Activated CD8-positive, alpha-beta T cell treated with anti-CD3 and anti-CD28 coated beads, Interleukin-2, amount 10 ng/mL, durations not matched to agents 7 days and 5 days (primary cell): Measurements from ENCODE around the gene RNF133. TPM values are rescaled to one million over a fixed set of nuclear protein-coding genes. Genes with fewer than 3 reads are reported as not detected.

ENCODE experiments used
- ATAC-seq: fragments of 150-1000 bp; cut with Tn5 transposase; one replicate; pipeline ENCODE4 v1.10.0; 2021; ENCODE audit warnings: moderate library complexity
- CTCF ChIA-PET: fragments of 350-600 bp; sonication (Branson Sonifier 250); formaldehyde crosslinking; loops from one replicate; lab custom pipeline; 2021; ENCODE audit warnings: antibody characterized with exemption; lab: Charles Lee
- POLR2A ChIA-PET: fragments of 350-600 bp; sonication (Branson Sonifier 250); formaldehyde crosslinking; loops from one replicate; lab custom pipeline; 2021; ENCODE audit warnings: antibody characterized with exemption; lab: Charles Lee
- DNase-seq: peaks from one replicate; pipeline ENCODE4 v3.0.0-alpha.2; 2020
- H3K27ac Mint-ChIP-seq: one replicate; pipeline ENCODE4 v1.8.0; 2021; ENCODE audit warnings: mild to moderate bottlenecking, mixed read lengths
- H3K27me3 Mint-ChIP-seq: one replicate; pipeline ENCODE4 v1.8.0; 2021; ENCODE audit warnings: low read depth, mixed read lengths
- H3K36me3 Mint-ChIP-seq: one replicate; pipeline ENCODE4 v1.8.0; 2021; ENCODE audit warnings: low read depth, mixed read lengths
- H3K4me1 Mint-ChIP-seq: one replicate; pipeline ENCODE4 v1.8.0; 2021; ENCODE audit warnings: low read depth, mixed read lengths
- H3K4me3 Mint-ChIP-seq: one replicate; pipeline ENCODE4 v1.8.0; 2021; ENCODE audit warnings: mild to moderate bottlenecking, mixed read lengths
- H3K9me3 Mint-ChIP-seq: one replicate; pipeline ENCODE4 v1.8.0; 2022; ENCODE audit warnings: mixed read lengths; ENCODE audit not compliant: insufficient read depth
- total RNA-seq, 2 experiments: library from RNA; stranded (reverse); gene quantifications; one replicate each; pipeline ENCODE4 v1.2.3, GENCODE V29; 2021

The RNF133 gene, protein sequence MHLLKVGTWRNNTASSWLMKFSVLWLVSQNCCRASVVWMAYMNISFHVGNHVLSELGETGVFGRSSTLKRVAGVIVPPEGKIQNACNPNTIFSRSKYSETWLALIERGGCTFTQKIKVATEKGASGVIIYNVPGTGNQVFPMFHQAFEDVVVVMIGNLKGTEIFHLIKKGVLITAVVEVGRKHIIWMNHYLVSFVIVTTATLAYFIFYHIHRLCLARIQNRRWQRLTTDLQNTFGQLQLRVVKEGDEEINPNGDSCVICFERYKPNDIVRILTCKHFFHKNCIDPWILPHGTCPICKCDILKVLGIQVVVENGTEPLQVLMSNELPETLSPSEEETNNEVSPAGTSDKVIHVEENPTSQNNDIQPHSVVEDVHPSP
- total RNA-seq = not detected

GRCh38 chr7:122699017-122699416, at the start of gene RNF133:
RNF133 (minus strand) TSS chr7:122699117; CDS start chr7:122698918, 199 bp downstream.
- ATAC-seq = no peak
- H3K9me3 Mint-ChIP-seq = no peaks in the 10 kb centered on the region
- H3K4me3 Mint-ChIP-seq = no peak within 1 kb of the TSS
- no peak within 1 kb of the TSS for H3K27ac Mint-ChIP-seq
- H3K36me3 Mint-ChIP-seq = no peaks in the 10 kb centered on the region
- ChIA-PET CTCF (no interaction called here), POLR2A (no interaction called here)
- no peaks in the 10 kb centered on the region for H3K27me3 Mint-ChIP-seq
- H3K4me1 Mint-ChIP-seq = no peaks in the 10 kb centered on the region
- DNase-seq = no peak

DNA sequence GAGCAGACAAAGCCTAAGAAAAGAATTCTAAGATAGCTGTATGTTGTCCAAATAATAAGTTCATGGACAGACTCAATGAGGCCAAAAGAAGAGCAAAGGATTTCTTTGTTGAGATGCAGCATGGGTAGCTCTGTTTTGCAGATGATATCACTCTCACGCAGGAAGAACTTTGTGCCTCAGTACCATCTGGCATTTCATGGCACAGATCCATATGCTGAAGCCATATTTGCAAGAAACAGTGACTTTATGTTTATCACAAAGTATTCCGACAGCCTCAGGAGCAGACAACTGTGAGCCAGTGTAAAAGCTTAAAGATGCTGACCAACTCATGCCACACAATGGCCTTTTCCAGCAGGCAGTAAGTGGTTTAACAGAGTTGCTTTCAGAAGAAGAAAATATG, 49.3 kb upstream of the RNF133 start:
- POLR2A ChIA-PET = no interaction called here
- Mint-ChIP-seq H3K9me3 (no peaks in the 10 kb centered on the region), H3K36me3 (no peaks in the 10 kb centered on the region), H3K27me3 (no peaks in the 10 kb centered on the region), H3K4me1 (no peaks in the 10 kb centered on the region), H3K27ac (no peak overlapping the region), H3K4me3 (no peak overlapping the region)
- DNase-seq (no peak), ATAC-seq (no peak)
- CTCF ChIA-PET = no interaction called here

DNA sequence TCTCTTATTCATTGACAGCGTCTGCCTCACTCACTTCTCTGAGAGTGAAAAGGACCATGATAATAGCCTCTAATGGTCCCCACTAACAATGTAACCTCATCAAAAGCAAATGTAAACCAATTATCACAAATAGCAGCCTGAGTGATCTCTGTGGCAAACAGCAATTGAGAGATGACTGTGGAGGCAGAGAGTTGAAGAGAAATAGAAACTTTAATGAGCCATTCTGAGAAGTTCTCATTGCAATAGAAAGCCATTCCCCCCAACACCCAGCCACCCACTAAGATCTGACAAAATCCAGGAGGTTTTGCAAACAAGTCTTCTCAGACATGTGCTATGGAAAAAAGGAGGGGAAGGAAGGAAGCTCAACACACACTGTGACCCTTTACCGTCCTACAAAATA, 48.0 kb upstream of the RNF133 start:
- Mint-ChIP-seq H3K4me1 (no peaks in the 10 kb centered on the region), H3K36me3 (no peaks in the 10 kb centered on the region), H3K9me3 (no peaks in the 10 kb centered on the region), H3K27me3 (no peaks in the 10 kb centered on the region), H3K4me3 (no peak overlapping the region), H3K27ac (no peak overlapping the region)
- ATAC-seq (no peak), DNase-seq (no peak)
- ChIA-PET POLR2A (no interaction called here), CTCF (no interaction called here)

- no peaks in the 10 kb centered on the region for H3K4me1 Mint-ChIP-seq
- DNase-seq (no peak), ATAC-seq (no peak)
- H3K27ac Mint-ChIP-seq = no peak overlapping the region
- H3K4me3 Mint-ChIP-seq = no peak overlapping the region
- H3K27me3 Mint-ChIP-seq = no peaks in the 10 kb centered on the region
- CTCF ChIA-PET = no interaction called here
- no peaks in the 10 kb centered on the region for H3K36me3 Mint-ChIP-seq
- POLR2A ChIA-PET = no interaction called here
- H3K9me3 Mint-ChIP-seq = no peaks in the 10 kb centered on the region
These were observed 44.3 kb upstream of the RNF133 start for GRCh38 chr7:122743211-122743610.

DNA sequence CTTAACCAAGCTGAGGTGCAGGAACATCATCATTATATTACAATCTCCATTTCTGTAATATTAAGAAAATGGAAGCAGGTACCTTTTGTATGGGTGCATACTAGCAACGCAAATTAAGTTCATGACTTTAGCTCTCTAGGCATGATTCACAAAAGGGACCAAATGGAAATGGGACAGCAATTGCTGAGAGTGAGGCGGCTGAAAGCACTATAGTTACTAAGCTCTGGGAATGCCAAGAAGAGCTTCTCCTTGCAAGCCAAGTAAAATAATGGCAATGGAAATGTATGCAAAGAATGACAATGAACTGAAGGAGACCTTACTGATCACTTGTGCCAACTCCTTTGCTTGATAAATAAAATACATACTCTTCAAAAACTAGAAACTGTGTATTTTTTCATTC, 40.0 kb upstream of the RNF133 start:
- Mint-ChIP-seq H3K27me3 (no peaks in the 10 kb centered on the region), H3K36me3 (no peaks in the 10 kb centered on the region), H3K9me3 (no peaks in the 10 kb centered on the region), H3K4me1 (no peaks in the 10 kb centered on the region), H3K4me3 (no peak overlapping the region), H3K27ac (no peak overlapping the region)
- ATAC-seq (no peak), DNase-seq (no peak)
- ChIA-PET POLR2A (no interaction called here), CTCF (no interaction called here)

DNA sequence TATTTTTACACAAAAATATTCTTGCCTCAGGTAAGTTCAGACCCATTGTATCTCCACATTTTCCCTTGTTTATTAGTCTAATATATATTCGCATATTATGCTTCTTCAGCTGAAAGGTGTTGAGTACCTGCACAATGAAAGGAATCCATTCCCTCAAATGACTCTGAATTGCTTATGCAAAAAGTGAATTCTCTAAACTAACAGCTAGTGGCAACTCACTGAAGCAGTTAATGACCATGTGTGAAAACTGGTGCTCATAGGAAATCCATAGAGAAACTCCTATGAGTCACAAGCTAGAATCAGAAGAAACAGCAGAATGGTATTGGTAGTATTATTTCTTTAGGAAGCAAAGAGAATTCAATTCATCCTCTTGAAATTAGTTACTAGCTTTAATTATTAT, 37.3 kb upstream of the RNF133 start:
- DNase-seq (no peak), ATAC-seq (no peak)
- Mint-ChIP-seq H3K4me1 (no peaks in the 10 kb centered on the region), H3K27me3 (no peaks in the 10 kb centered on the region), H3K9me3 (no peaks in the 10 kb centered on the region), H3K36me3 (no peaks in the 10 kb centered on the region), H3K4me3 (no peak overlapping the region), H3K27ac (no peak overlapping the region)
- ChIA-PET CTCF (no interaction called here), POLR2A (no interaction called here)

- Mint-ChIP-seq H3K4me1 (no peaks in the 10 kb centered on the region), H3K36me3 (no peaks in the 10 kb centered on the region), H3K4me3 (no peak overlapping the region), H3K27me3 (no peaks in the 10 kb centered on the region), H3K9me3 (no peaks in the 10 kb centered on the region), H3K27ac (no peak overlapping the region)
- DNase-seq (no peak), ATAC-seq (no peak)
- POLR2A ChIA-PET = no interaction called here
- CTCF ChIA-PET = no interaction called here
These were observed 28.8 kb upstream of the RNF133 start for GRCh38 chr7:122727759-122728158.

DNA sequence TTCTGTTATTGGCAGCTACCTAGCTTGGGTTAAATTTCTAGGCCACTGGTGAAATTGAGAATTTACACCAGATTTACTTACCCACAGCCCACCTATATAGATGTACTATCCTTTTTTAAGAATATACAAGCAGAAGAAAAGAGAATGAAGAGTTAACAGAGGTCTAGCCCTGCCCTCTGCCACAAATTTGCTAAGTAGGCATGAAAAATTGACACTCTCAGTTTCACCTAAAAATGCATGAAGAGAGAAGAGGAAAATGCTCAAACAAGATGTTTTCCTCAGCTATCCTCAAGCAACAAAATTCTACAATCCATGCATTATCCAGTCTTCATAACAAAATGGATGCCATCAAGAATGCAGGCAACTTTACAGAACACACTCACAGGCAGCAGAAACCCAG, 28.4 kb upstream of the RNF133 start:
- Mint-ChIP-seq H3K4me3 (no peak overlapping the region), H3K9me3 (no peaks in the 10 kb centered on the region), H3K27me3 (no peaks in the 10 kb centered on the region), H3K36me3 (no peaks in the 10 kb centered on the region), H3K27ac (no peak overlapping the region), H3K4me1 (no peaks in the 10 kb centered on the region)
- ATAC-seq = no peak
- DNase-seq = no peak
- ChIA-PET CTCF (interaction anchor here (0.7 kb wide), 1 partner anchor 23 kb away, joined by 3 read pairs; no protein-coding TSS in a partner anchor), POLR2A (no interaction called here)

- H3K9me3 Mint-ChIP-seq = no peaks in the 10 kb centered on the region
- no peak for DNase-seq
- no peaks in the 10 kb centered on the region for H3K4me1 Mint-ChIP-seq
- no peaks in the 10 kb centered on the region for H3K27me3 Mint-ChIP-seq
- ChIA-PET POLR2A (no interaction called here), CTCF (interaction anchor here (0.7 kb wide), 1 partner anchor 24 kb away, joined by 3 read pairs; no protein-coding TSS in a partner anchor)
- no peak overlapping the region for H3K4me3 Mint-ChIP-seq
- no peak for ATAC-seq
- no peak overlapping the region for H3K27ac Mint-ChIP-seq
- no peaks in the 10 kb centered on the region for H3K36me3 Mint-ChIP-seq
These were observed 28.0 kb upstream of the RNF133 start for GRCh38 chr7:122726881-122727280.

- H3K36me3 Mint-ChIP-seq = no peaks in the 10 kb centered on the region
- ChIA-PET CTCF (no interaction called here), POLR2A (no interaction called here)
- H3K27ac Mint-ChIP-seq = no peak overlapping the region
- no peaks in the 10 kb centered on the region for H3K4me1 Mint-ChIP-seq
- H3K9me3 Mint-ChIP-seq = peaks cover 6% of the 10 kb centered on the region
- no peak overlapping the region for H3K4me3 Mint-ChIP-seq
- H3K27me3 Mint-ChIP-seq = no peaks in the 10 kb centered on the region
- ATAC-seq = no peak
- no peak for DNase-seq
These were observed 25.4 kb upstream of the RNF133 start for GRCh38 chr7:122724366-122724765.

DNA sequence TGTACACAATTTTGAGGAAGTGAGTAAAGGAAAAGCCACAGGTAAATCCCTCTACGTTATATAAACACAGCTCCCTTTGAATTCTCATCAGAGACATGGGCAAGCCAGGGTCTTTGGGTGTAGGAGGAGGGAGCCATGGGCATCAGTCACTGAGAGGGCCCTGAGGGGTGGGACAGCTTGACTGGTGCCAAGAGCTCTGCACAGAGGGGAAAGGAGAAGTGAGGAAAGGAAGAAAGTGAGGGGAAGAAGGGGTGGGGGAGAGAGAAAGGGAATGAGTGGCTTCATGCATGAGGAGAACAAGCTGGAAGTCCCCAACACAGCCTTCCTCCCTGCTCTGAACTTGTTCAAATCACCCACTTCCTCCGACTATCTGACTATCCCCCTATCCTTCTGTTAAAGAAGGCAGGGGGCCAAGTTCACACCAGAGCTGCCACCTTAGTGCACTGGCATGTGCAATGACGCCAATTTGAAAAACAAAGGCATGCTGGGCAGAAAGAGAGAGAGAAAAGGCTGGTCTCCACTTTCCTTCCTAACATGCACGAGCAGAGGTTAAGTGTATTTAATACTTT, 20.2 kb upstream of the RNF133 start:
- DNase-seq (no peak), ATAC-seq (no peak)
- Mint-ChIP-seq H3K9me3 (peaks cover 6% of the 10 kb centered on the region), H3K36me3 (no peaks in the 10 kb centered on the region), H3K27me3 (no peaks in the 10 kb centered on the region), H3K27ac (no peak overlapping the region), H3K4me3 (no peak overlapping the region), H3K4me1 (no peaks in the 10 kb centered on the region)
- POLR2A ChIA-PET = no interaction called here
- CTCF ChIA-PET = no interaction called here

DNA sequence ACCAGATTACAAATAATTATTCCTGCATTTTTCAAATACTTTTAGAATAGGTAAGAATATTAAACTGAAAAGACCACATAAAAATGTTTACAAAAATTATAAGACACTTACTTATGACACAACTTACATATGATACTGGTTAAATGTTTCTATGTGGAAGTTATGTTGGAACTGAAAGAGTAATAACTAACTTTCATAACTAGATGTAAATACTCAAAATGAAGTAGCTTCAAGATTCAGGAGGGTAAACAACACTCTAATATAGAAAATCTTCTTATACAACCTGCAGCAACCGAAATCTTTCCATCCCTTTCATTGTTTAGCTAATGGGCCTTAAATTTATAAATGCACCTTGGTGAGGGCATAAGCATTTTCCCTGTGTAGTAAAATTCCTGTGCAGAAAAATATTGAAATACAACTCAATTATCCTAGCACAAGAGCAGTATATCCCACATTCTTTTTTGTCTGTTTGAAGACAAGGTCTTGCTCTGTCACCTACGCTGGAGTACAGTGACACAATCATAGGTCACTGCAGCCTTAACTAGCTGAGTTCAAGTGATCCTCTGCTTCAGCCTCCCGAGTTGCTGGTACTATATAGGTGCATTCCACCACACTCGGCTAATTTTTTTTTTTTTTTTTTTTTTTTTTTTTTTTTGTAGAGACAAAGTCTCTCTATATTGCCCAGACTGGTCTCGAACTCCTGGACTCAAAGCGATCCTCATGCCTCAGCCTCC, 18.6 kb upstream of the RNF133 start:
- ChIA-PET POLR2A (no interaction called here), CTCF (no interaction called here)
- DNase-seq (no peak), ATAC-seq (no peak)
- Mint-ChIP-seq H3K27ac (no peak overlapping the region), H3K27me3 (no peaks in the 10 kb centered on the region), H3K4me3 (no peak overlapping the region), H3K4me1 (no peaks in the 10 kb centered on the region), H3K36me3 (no peaks in the 10 kb centered on the region), H3K9me3 (peaks cover 6% of the 10 kb centered on the region)
